ENCODE results near the gene NUDT17. TPM values are rescaled to one million over a fixed set of nuclear protein-coding genes. Genes with fewer than 3 reads are reported as not detected.
A peak's percentile ranks its signal among the peaks of the same experiment; 100 is the strongest.
"Not testable (repeated sequence)": the region's sequence is repeated elsewhere in the genome, so short reads cannot be mapped to it uniquely, and the experiment has no call there.

NUDT17 gene
- polyA plus RNA-seq, 1 of the 3 experiments (the other 2 are of a cell fraction) = 8.1 TPM

- CTCF ChIA-PET = interaction anchor here (0.6 to 1.1 kb wide), 2 partner anchors 21 to 38 kb away, joined by 3 read pairs; no protein-coding TSS in a partner anchor
- Histone ChIP-seq H3F3A (replicated peaks; ENCODE audit: insufficient read depth) (peaks cover 3% of the 10 kb centered on the region), H3K27ac (ENCODE audit: low read depth in 2 of 2, low read length in 1 of 2) (no peak overlapping the region), H3K4me3 (ENCODE audit: low read depth in 2 of 2, low read length in 1 of 2) (no peak overlapping the region), H3K9me3 (no peaks in the 10 kb centered on the region), H4K20me1 (ENCODE audit: insufficient read depth) (peaks cover 49% of the 10 kb centered on the region), H3K4me2 (no peak overlapping the region), H3K36me3 (replicated peaks in 1 of 2; ENCODE audit: control insufficient read depth in 1 of 2, insufficient read depth in 2 of 2, low read length in 1 of 2) (no peaks in the 10 kb centered on the region), H3K79me2 (ENCODE audit: insufficient read depth) (peaks cover 71% of the 10 kb centered on the region), H3K9me2 (no peaks in the 10 kb centered on the region), H3K4me1 (ENCODE audit: control insufficient read depth in 1 of 2, insufficient read depth in 2 of 2, low read depth in 1 of 2, low read length in 1 of 2) (peaks cover 0 to 14% of the 10 kb centered on the region in 2 experiments; a peak in 2 of 4 replicates), H3K9ac (no peak overlapping the region), H3K27me3 (ENCODE audit: insufficient read depth) (no peaks in the 10 kb centered on the region), H2AFZ (ENCODE audit: low read depth) (no peak overlapping the region)
- POLR2A ChIA-PET = no interaction called here
- TF ChIP-seq REST (IDR thresholded peaks at IDR 0.05; ENCODE audit: low read depth, low read length) (no peak), NFIC (IDR thresholded peaks at IDR 0.05; ENCODE audit: borderline replicate concordance) (no peak), MAX (IDR thresholded peaks at IDR 0.05; ENCODE audit: low read depth) (no peak), YY1 (IDR thresholded peaks at IDR 0.05; ENCODE audit: low read depth) (no peak), CHD2 (IDR thresholded peaks at IDR 0.05; ENCODE audit: low read length, partially characterized antibody) (no peak), FOSL2 (IDR thresholded peaks at IDR 0.05; ENCODE audit: borderline replicate concordance, low read depth) (no peak), FOXJ3 (CRISPR knock-in tag; IDR thresholded peaks at IDR 0.05) (no peak), GATA2 (CRISPR knock-in tag; IDR thresholded peaks at IDR 0.05) (no peak), SIN3A (IDR thresholded peaks at IDR 0.05; ENCODE audit: borderline replicate concordance, low read depth, low read length) (no peak)
- TF ChIP-seq, protein P1, sequence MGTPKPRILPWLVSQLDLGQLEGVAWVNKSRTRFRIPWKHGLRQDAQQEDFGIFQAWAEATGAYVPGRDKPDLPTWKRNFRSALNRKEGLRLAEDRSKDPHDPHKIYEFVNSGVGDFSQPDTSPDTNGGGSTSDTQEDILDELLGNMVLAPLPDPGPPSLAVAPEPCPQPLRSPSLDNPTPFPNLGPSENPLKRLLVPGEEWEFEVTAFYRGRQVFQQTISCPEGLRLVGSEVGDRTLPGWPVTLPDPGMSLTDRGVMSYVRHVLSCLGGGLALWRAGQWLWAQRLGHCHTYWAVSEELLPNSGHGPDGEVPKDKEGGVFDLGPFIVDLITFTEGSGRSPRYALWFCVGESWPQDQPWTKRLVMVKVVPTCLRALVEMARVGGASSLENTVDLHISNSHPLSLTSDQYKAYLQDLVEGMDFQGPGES (IDR thresholded peaks at IDR 0.05; ENCODE audit: low read depth, low read length) = no peak
- TF ChIP-seq, protein P2, sequence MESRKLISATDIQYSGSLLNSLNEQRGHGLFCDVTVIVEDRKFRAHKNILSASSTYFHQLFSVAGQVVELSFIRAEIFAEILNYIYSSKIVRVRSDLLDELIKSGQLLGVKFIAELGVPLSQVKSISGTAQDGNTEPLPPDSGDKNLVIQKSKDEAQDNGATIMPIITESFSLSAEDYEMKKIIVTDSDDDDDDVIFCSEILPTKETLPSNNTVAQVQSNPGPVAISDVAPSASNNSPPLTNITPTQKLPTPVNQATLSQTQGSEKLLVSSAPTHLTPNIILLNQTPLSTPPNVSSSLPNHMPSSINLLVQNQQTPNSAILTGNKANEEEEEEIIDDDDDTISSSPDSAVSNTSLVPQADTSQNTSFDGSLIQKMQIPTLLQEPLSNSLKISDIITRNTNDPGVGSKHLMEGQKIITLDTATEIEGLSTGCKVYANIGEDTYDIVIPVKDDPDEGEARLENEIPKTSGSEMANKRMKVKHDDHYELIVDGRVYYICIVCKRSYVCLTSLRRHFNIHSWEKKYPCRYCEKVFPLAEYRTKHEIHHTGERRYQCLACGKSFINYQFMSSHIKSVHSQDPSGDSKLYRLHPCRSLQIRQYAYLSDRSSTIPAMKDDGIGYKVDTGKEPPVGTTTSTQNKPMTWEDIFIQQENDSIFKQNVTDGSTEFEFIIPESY (IDR thresholded peaks at IDR 0.05; ENCODE audit: borderline replicate concordance, low read depth) = no peak
- DNase-seq = no peak
- 96% methylated on average over 7 of the region's 7 CpGs for WGBS (ENCODE audit: low lambda C conversion rate)
Observed at GRCh38 chr1:145806844-145807243, 38.6 kb upstream of the NUDT17 start.

GRCh38 chr1:145812977-145813810 lies 32.2 kb upstream of the NUDT17 start:
- Histone ChIP-seq H3K4me2 (peak overlapping the region; percentile 44; the same call in 1 of the 2 replicates), H3K79me2 (ENCODE audit: insufficient read depth) (peaks cover 25% of the 10 kb centered on the region), H3K9ac (peak overlapping the region; percentile 28; the same call in 1 of the 2 replicates)
- H3K27me3 ChIP-seq (ENCODE audit: insufficient read depth); H3K9me3 ChIP-seq; H3K27ac ChIP-seq (ENCODE audit: low read depth in 2 of 2, low read length in 1 of 2); H2AFZ ChIP-seq (ENCODE audit: low read depth); POLR2A ChIA-PET; H3K4me3 ChIP-seq (ENCODE audit: low read depth in 2 of 2, low read length in 1 of 2); H3K4me1 ChIP-seq (ENCODE audit: control insufficient read depth in 1 of 2, insufficient read depth in 2 of 2, low read depth in 1 of 2, low read length in 1 of 2); CTCF ChIA-PET; DNase-seq; H4K20me1 ChIP-seq (ENCODE audit: insufficient read depth); H3F3A ChIP-seq (replicated peaks; ENCODE audit: insufficient read depth); H3K36me3 ChIP-seq (replicated peaks in 1 of 2; ENCODE audit: control insufficient read depth in 1 of 2, insufficient read depth in 2 of 2, low read length in 1 of 2); H3K9me2 ChIP-seq: not testable (repeated sequence)
- WGBS (ENCODE audit: low lambda C conversion rate) = 30% methylated on average over 6 of the region's 6 CpGs
